Stimulated activated CD4-positive, alpha-beta T cell treated with anti-CD3 and anti-CD28 coated beads, Interleukin-12 subunit alpha, Interleukin-12 subunit beta, amount 100 ng/mL, for 4 hours (primary cell): ENCODE measurements around the gene DICER1.

Experiments
- DNase-seq: peaks from one replicate; pipeline ENCODE4 v3.0.0-alpha.2; 2020

The DICER1 gene

DNA sequence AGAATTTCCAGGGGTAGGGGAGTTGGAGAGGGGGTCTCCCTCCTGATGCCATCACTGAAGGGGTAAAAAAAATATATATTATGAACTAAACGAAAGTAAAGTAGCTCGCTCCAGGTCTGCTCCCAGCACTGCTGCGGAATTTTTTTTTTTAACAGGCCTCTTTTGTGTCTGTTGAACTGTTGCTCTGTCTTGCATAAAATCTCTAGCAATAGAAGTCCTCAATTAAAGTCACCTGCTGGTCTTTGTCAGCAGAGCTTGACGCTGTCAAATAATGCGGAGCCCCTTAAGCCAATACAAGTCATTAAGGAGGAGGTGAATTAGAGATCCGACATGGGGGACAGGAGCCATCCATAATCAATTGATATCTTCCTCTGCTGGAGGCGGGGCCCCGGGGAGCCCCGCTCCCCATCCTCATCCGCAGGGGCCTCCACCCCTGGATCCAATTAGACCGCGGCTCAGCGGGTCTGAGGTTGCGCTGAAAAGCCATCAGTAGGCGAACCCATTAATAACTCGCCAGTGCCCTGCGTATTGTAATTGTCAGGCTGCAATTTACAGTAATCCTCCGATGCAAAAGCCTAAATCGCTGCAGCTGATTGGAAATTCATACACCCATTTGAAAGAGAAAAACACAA lies 85.6 kb downstream of the DICER1 start:
- no peak for DNase-seq

DNA sequence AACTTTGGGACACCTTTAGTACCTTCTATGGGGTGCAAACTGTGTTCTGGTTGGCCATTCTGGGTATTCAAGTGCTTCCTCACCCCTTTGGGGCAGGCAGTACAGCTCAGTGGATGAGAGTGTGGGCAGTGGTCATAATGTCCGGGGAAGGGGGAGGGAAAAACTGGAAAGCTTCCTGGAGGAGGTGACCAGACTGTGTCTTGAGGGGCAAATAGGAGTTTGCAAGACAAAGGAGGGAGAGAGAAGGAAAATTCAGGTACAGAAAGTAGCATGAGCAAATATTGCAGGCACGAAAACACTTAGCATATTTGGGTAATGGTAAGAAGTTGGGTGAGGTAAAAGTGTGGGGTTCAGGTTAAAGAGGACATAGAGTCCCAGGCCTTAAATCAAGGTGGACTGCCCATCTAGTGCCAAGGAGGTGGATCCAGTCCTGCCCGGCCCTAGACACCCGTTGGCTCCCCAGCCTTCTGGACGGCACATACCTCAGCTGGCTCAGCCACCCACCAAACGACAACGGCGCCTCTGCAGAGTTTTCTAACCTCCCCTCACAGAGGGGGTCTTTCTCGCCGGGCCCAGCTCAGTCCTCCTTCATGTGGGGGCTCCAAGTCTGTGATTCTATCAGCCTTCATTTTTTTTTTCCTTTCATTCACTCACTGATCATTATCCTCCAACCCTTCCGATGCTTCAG lies 86.4 kb downstream of the DICER1 start:
- no peak for DNase-seq

DNA sequence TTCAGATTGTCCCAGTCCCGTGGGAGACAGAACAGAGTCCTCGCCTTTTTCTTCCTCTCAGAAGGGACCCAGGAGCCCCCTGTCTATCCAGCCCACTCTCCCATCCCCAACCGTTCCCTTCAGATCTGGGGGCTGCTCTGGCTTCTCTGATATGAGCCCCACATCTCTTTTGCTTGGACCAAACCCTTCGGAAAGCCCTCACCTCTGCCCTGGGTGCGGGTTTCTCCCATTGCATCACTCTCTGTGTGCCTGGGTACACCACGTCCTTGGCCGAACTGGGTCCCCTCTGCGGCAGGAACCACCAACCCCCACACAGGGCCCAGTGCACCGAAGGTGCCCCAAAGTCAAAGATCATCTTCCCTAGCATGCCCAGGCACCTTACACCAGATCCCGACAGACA lies 87.8 kb downstream of the DICER1 start:
- no peak for DNase-seq

DNA sequence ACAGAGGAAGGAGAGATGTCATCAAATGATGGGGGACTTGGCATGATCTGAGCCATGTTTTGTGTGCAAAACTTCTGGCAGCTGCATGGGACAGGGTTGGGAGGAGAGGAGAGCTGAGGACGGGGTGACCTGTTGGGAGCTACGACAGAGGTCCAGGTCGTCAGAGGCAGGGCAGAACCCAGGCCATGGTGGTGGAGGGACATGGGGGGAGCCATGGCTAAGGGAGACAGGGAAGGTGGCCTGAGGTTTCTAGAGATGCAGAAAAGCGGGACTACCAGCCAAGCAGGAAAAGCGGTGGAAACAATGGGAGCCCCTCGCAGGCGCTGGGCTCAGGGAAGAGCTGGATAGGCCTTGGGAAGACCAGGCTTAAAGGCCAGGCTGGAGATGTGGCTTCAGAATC lies 88.3 kb downstream of the DICER1 start:
- DNase-seq = no peak

DNA sequence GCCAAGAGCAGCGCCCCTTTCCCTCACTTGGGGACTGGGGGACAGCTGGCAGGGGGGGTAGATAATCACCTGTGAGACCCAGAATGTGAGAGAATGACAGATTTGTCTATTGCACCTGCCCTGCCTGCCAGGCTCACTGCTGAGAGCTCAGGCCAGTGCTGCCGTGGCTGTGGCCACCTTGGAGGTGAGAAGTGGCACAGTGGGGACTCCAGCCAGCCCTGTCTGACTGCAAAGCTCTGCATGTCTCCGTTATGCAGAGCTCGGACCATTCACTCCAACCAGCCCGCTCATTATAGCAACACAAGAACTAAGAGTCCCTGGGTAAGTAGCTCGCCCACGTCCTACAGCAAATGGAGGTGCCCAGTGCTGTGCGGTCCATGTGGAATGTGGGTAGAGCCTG lies 88.8 kb downstream of the DICER1 start:
- DNase-seq = no peak

DNA sequence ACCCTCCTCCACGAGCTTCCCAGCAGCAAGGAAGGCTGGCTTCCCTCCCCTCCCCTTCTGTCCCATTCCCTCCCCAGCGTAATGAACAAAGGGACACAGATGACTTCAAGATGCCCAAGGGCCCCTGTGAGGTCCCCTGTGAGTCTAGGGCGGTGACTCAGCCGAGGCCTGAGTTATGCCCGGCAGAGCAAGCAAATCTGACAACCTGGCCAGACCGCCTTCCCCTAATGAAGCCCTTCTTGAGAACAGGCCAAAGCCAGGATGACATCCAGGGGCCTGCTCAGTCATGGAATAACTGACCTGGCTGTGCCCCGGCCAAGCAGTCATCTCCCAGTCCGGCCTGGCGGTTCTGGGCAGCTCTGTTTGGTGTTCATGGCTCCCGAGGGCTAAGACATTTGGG lies 89.2 kb downstream of the DICER1 start:
- no peak for DNase-seq

DNA sequence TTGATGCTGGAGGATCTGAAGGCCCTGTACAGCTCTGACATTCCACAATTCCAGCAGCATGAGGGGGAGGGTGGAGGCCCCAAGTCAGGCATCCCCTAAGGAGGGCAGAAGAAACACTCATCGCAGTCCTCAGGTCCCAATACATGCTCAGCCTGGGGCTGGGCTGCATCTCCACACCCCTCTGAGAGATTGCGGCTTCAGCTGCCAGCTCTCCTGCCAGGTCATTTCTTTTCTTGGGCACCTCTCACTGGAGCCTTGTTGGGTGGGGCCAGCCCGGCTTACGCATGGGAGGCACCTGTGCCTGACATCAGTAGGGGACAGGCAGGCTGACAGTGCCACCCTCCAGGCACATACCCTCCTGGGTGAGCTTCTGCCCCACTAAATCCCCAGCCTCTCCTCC lies 89.8 kb downstream of the DICER1 start:
- DNase-seq = no peak

DNA sequence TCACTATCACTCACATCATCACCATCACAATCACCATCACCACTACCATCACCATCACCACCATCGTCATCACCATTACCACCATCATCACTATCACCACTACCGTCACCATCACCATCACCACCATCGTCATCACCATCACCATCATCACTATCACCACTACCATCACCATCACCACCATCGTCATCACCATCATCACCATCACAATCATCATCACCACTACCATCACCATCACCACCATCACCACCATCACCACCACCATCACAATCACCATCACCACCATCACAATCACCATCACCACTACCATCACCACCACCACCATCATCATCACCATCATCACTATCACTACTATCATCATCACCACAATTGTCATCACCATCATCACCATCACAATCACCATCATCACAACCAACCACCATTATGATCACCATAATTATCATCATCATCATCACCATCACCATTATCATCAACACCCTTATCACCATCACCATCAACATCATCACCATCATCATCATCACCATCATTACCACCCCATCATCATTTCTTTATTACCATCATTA lies 90.8 kb downstream of the DICER1 start:
- no peak for DNase-seq

DNA sequence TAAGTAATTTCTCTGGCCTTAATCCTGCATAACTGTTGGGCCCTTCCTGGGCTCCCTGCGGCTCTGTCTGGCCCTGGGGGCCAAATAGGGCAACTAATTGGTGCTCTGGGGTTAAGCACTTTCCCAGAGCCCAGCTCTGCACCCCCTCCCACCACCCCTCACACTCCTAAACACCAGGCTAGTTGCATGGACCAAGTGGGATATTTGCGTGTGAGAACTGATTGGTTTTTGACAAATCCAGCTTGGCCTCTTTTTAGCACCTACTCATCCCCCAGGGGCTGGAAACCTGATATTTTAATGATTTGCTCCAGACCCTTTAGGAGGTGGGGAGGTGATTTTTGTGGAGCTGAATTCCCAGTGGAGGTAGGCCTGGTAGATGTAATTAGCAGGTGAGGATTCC lies 91.9 kb downstream of the DICER1 start:
- DNase-seq = no peak

DNA sequence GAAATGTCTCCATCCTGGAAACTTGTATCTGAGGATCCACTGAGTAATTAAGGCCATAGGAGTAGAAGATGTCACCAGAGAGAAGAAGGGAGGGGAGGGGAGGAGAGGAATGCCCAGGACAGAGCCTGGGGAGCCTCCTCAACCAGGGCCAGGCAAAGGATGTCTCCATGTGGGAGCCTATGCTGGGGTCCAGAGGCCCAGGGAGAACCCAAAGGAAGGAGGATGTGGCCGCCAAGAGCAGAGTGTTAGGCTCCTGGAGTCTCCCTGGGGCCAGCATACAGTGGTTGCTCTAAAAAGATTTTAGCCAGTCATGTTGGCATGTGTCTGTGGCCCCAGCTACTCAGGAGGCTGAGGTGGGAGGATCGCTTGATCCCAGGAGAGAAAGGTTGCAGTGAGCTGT lies 92.6 kb downstream of the DICER1 start:
- no peak for DNase-seq

DNA sequence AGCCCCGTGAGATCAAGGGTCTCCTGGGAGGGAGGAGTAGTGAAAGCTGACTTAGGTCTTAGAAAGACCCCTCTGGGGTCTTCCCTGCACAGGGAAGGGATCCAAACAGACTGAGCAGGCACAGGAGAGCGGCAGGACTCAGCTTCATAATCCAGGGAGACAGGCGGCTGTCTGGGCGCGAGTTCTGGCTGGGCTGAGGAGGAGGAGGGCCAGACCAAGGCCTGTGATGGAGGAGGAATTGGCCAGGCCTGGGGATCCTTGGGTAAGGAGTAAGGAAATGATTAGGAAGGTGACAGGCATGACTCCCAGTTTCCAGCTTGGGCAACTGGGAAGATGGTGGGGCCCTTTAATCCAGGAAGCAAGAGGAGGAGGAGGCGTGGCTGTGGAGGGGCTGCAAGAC lies 93.1 kb downstream of the DICER1 start:
- DNase-seq = no peak

DNA sequence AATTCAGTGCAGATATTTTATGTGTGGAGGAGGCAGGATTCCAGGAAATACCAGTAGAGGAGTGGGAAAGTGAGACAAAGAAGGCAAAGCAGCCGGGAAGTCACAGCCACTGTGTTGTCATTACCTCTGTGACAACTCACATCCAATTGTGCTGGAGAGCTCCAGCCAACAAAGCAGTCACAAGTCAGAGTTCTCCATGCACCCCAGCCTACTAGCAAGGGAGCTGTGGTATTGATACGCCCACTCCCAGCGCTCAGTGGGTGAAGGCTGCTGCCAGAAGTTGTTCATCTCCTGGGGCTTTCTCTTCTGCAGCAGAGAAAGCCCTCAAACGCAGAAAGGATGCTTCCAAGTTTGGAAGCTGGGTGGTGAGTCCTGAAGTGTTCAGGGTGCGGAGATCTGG lies 93.9 kb downstream of the DICER1 start:
- DNase-seq = no peak

DNA sequence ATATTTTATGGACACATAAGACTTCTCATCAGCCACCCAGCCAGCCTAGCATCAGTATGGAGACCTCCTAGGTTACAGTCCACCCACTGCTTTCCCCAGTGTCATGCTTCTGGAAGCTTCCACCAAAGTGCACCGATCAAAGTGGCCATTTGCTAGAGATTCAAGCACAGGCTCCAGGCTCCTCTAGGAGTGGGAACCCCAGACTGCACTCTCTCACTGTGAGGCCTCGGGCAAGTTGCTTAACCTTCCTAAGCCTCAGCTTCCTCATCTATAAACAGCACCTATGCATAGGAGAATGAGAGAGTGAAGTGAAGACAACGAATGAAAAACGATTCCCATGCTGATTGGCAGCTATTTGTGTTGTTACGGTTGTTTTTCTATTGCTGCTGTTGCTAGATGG lies 94.4 kb downstream of the DICER1 start:
- no peak for DNase-seq

DNA sequence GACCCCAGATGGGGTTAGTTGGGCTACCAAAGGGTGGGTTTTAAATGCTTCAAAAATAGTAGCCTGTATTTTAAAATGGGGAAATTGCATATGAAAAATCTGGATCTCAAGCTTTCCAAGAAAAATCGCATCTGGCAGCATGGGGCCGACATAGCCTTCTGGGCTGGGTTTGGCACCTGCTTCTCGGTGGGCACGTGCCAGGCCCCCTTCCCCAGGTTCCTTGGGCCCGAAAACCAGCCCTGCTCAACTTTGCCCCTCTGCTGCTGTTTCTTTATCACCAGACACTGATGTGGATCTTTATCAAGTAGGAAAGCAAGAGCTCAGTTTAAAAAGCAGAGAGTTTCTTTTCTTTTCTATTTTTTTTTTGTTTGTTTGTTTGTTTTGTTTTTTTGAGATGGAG lies 95.1 kb downstream of the DICER1 start:
- DNase-seq = no peak

DNA sequence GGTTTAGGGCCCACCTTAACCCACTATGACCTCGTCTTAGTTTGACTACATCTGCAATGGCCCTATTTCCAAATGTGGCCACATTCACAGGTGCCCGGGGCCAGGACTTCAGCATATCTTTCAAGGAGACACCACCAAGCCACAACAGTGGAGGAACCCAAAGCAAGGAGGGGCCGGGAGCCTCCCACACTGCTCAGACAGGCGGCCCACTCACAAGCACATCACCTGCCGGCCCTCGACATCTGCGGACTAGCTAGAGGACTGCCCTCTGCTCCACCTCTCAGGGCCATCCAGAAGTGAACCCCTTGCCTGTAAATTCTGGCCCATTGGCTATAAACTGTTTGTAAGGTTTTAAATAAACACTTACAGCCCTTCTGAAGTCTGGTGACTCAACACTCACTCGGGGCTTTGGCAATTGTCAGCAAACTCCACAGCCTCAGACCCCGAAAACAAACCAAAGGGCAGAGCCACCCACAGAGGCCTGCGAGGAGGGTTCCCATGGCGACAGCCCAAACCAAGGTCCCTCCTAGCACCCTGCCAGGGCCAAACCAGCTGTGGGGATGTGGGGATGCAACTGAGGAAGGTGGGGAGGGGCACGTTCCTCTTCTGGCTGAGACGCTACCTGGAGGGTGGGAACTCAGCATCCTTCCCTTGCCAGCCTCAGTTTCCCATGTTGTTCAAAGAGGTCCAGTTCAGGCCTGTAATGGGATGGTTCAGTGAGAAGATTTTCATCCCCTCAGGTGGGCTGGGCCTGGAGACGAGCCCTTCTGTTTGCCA lies 95.8 kb downstream of the DICER1 start:
- DNase-seq = no peak

DNA sequence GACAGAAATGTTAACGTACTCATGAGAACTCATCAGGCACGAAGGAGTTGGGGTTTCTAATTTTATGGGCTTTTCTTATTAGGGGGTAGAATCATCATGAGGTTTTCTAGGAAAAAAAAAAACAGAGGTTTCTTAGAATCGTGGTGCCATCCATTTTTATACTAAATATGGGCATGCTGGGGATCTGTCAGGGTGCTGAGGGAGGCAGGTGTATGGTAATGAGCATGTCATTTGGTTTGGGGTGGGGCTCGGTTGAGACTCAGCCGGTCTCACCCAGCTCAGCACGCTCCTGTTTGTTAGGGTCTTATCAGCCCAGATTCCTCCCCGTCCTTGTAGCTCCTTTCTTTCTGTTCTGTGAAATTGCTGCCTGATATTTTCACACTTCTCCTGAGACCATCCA lies 98.2 kb downstream of the DICER1 start:
- no peak for DNase-seq

DNA sequence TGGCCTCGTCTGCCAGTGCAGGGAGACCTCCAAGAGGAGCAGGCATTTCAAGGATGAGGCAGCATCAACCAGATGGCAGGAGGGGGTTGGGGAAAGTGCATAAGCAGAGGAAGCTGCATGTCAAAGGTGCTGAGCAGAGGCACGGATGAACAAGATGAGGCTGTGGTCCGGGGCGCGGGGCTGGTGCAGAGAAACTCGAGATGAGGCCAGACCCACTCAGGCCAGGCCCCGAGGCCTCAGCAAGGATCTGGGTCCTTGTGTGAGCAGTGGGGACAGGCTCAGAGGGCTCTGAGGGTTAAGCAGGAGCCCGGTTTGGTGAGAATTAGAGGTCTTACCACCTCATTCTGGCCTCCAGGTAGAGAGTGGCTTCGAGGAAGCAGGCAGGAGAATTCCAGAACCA lies 98.8 kb downstream of the DICER1 start:
- DNase-seq = no peak

DNA sequence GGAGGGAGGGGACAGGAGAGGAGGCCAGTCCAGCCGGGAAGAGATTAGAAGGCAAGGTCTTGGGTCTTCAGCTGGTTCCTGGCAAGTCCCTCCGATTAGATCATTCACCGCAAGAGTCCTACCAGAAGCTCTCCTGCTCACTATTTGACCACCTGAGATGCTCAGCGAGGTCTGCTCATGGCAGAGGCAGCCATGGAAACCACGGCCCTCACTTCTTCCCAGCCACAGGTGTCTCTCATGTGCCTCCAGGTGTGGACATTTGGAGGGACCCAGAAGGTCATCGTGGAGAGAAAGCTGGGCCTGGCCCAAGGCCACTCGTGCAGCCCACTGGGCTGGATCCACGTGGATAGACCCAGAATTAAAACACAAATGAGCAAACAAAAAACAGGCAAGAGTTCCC lies 99.5 kb downstream of the DICER1 start:
- no peak for DNase-seq

DNA sequence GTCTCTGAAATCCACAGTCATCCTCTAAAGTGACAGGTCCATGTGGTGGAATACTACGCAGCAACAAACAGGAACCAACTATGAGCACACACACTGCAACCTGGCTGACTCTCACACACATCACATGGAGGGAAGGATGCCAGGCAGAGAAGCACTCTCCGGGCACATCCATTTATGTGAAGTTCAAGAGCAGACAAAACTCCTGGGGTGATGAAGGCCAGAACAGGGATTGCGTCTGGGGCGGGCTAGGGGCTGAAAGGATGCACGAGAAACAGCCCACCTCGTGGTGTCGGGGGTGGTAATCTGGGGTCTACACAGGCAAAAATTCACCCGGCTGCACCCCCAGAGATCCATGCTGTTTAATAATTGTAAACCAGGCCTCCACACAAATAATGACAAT lies 100.2 kb downstream of the DICER1 start:
- DNase-seq = no peak

DNA sequence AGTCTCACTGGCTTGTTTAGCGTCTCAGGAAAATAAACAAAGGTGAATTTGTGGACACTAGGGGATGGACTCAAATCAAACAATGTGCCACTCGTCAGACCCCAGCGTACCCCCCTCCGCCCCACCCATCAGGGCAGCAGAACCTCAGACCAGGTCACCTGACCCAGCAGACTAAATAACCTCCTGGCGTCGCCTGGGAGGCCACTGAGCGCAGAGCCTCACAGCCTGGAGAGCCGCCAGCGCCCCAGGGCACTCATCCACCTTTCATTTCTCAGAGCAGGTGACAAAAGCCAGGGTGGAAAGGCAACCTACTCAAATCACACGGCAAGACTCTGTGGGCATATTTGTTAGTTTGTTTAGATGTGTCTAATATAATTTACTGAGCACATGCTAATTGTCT lies 100.9 kb downstream of the DICER1 start:
- DNase-seq = no peak

DNA sequence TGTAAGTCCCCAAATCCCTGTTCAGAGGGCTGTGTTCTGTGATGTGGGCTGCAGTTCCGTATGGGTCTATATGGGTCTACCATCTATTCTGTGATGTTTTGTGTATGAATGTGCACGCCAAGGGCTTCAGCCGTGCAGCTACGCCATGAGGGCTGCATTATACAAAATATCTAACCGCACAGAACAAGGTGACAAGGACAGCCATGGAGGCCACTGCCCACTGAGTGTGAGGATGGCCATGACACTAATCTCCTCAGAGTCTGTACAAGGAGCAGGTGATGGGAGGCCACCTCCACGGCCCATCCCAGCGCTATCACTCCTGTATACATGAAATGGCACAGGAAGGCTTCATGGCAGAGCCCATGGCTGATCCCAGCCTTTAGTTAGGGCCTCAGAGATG lies 102.0 kb downstream of the DICER1 start:
- DNase-seq = no peak

DNA sequence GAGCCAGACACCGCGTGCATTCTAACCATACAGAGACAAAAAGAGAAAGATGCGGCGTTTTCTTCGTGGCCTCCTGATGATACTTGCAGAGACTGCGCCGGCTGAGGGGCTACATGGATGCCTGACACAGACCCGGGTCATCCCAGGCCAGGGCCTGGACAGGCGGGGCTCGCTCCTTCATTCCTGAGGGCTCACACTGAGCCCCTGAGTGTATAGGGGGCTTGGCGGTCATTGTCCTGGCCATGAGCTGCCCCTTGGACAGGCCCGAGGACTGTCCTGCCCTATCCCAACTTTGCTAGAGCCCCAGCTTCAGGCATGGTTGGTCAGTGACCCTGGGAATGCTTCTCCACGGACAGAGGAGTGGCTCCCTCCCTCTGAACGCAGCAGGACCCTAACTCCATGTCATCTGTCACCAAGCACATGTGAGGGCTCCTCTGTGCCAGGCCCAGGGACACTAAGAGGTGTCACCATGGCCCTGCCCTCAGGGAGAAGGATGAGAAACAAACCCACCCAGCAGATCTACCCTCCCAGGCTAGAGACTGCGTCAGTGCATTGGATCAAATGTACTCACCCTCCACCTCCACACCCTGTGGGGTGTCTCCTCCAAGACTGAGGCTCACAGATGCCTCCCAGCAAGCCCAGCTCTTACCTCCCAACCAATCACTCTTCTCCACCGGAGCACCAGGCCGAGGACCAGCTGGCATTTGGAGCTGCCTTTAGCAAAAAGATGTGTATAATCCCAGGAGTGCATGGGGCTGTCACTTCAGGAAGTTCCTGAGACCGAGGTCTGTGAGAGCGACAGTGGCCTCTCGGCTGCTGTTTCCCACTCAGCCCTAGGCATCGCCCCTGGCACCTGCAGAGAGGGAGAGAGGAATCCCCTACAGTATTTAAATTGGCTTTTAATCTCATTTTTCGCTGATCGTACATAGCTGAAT lies 102.7 kb downstream of the DICER1 start:
- no peak for DNase-seq

DNA sequence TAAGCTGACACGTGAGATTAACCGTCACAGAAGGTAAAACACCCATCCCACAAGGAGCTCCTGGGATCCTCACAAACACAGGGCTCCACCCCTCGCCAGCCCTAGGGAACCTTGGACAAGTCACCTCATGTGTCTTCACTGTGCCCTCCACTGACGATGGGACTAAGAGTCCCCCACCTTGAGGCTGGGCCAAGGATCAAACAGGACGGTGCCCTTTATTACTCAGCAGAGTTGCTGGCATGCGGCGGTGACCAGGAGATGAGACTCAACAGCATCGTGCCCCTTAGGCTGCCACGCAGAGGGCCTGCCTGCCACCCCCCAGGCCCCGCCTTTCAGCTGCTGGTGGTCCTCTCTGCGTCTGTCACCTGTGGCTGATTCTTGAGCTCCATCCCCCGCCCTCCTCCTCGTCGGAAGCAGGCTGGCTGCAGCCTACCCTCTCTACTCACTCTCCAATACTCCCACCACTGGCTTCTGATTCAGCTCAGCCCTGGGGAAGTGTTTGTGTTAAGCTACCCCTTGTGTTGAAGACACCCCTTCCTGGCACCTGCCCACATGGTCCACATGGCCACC lies 105.2 kb downstream of the DICER1 start:
- no peak for DNase-seq
